HT1080 (cell line): ENCODE data around the gene SSNA1. TPM values are rescaled to one million over a fixed set of nuclear protein-coding genes. Genes with fewer than 3 reads are reported as not detected.

Experiments used
- DNase-seq: peaks from one replicate; pipeline ENCODE4 v3.0.0-alpha.2; 2015; ENCODE audit warnings: low read depth
- total RNA-seq: library from RNA; depleted of rRNA; stranded (reverse); fragments of >200 nt; shearing (Covaris generic); gene quantifications from 2 replicates; pipeline ENCODE4 v1.2.3, GENCODE V29; 2014

The SSNA1 gene
- total RNA-seq, 1 experiment from 2014 or later = 101 TPM

GRCh38 chr9:137199411-137200121, 11.1 kb downstream of the SSNA1 start:
- DNase-seq = no peak

- peak; percentile 99 for DNase-seq
These were observed 12.1 kb downstream of the SSNA1 start, which contains the start of gene TPRN for GRCh38 chr9:137200311-137201204. Gene TPRN (minus strand): TSS chr9:137200741. CDS start chr9:137200711, 30 bp downstream.

- no peak for DNase-seq
These were observed 12.9 kb downstream of the SSNA1 start for GRCh38 chr9:137201205-137201868.

- no peak for DNase-seq
These were observed 14.5 kb downstream of the SSNA1 start for GRCh38 chr9:137202966-137203365.

GRCh38 chr9:137204731-137205125, 16.3 kb downstream of the SSNA1 start:
- no peak for DNase-seq

- peak; percentile 77 for DNase-seq
These were observed 16.9 kb downstream of the SSNA1 start, which contains the start of the genes NDOR1 and TMEM203 for GRCh38 chr9:137205126-137206069. Gene NDOR1 (plus strand): TSS chr9:137205700. CDS start chr9:137205778, 78 bp downstream. Gene TMEM203 (minus strand): TSS chr9:137205648. CDS start chr9:137205414, 234 bp downstream.

GRCh38 chr9:137206602-137207001, 18.1 kb downstream of the SSNA1 start:
- DNase-seq = no peak

- no peak for DNase-seq
These were observed 23.1 kb downstream of the SSNA1 start for GRCh38 chr9:137211532-137211931.

- DNase-seq = no peak
These were observed 24.0 kb downstream of the SSNA1 start for GRCh38 chr9:137212520-137212919.

- DNase-seq = no peak
These were observed 24.9 kb downstream of the SSNA1 start for GRCh38 chr9:137213160-137214060.

- DNase-seq = no peak
These were observed 26.1 kb downstream of the SSNA1 start for GRCh38 chr9:137214620-137215019.

- no peak for DNase-seq
These were observed 26.9 kb downstream of the SSNA1 start for GRCh38 chr9:137215196-137215986.

GRCh38 chr9:137216188-137216965, 27.9 kb downstream of the SSNA1 start:
- no peak for DNase-seq

GRCh38 chr9:137217276-137218211, 29.1 kb downstream of the SSNA1 start:
- DNase-seq = no peak

- DNase-seq = no peak
These were observed 29.8 kb downstream of the SSNA1 start for GRCh38 chr9:137218212-137218753.

GRCh38 chr9:137218754-137219271, 30.3 kb downstream of the SSNA1 start:
- peak; percentile 43 for DNase-seq
